GM19397 (cell line): ENCODE results near the gene CCR7.

Source experiments
- ATAC-seq: cut with Tn5 transposase; IDR thresholded peaks from one replicate; pipeline ENCODE4 v1.9.1; 2021; ENCODE audit warnings: mild to moderate bottlenecking, moderate library complexity; ENCODE audit not compliant: unreplicated experiment

The CCR7 gene

GRCh38 chr17:40520991-40521453, 44.2 kb downstream of the CCR7 start:
- ATAC-seq, result no peak

GRCh38 chr17:40519089-40519775, 46.0 kb downstream of the CCR7 start:
- ATAC-seq, result no peak

DNA sequence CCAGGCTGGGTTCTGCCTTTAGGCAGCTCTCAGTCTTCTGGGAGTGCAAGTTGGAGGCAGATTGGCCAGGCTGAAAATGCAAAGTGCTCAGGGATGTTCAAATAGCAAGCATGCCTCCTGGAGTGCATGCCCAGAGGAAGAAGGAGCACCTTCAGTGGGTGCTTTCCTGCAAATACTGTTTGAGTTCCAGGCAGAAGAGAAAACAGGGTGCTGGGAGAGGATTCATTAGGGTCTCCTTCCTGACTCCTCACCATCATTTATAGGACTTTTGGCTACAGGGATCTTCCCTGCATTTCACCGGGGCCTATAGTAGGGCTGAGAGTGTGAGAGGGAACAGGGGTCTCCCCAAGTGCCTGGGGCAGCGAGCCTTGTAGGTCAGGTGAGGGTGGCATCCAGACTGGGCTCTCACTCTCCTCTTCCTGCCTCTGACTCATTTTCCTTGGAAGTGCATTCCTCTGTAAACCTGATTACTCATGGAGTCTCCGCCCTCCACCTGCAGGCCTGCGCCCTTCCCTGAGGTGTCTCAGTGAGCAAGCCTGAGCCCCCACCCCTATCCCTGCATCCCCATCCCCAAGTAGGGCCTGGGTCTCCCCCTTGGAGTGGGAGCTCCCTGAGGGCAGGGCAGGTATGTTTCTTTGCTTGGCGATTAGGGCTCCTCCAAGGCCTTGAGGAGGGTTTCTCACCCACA, 46.7 kb downstream of the CCR7 start:
- ATAC-seq, result no peak

DNA sequence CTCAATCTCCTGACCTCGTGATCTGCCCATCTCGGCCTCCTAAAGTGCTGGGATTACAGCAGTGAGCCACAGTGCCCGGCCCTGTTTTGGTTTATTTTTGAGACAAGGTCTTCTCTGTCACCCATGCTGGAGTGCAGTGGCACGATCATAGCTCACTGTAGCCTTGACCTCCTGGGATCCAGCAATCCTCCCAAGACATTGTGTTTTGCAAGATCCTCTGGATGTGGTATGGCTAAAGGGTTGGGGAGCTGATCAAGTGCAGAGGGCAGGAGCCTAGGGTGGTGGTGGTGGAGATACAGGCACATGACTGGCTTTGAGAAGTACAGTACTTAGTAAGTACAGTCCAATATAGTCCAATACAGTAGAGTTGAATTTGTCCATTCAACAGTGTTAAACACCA, 47.3 kb downstream of the CCR7 start:
- ATAC-seq, result no peak

DNA sequence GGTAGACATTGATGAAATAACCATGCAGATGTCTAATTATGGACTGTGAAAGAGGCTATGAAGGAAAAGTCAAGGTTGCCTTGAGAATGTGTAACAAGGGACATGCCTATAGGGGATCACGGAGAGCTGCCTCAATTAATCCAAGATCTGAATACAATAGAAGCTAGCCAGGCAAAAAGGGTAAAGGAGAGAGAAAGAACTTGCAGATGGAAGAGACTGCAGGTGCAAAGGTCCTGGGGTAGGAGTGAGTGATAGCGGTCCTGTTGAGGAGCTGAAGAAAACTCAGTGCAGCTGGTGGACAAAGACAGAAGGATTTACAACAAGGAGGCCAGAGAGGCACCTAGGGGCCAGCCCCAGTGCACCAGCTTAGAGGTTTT, 48.0 kb downstream of the CCR7 start:
- no peak for ATAC-seq

DNA sequence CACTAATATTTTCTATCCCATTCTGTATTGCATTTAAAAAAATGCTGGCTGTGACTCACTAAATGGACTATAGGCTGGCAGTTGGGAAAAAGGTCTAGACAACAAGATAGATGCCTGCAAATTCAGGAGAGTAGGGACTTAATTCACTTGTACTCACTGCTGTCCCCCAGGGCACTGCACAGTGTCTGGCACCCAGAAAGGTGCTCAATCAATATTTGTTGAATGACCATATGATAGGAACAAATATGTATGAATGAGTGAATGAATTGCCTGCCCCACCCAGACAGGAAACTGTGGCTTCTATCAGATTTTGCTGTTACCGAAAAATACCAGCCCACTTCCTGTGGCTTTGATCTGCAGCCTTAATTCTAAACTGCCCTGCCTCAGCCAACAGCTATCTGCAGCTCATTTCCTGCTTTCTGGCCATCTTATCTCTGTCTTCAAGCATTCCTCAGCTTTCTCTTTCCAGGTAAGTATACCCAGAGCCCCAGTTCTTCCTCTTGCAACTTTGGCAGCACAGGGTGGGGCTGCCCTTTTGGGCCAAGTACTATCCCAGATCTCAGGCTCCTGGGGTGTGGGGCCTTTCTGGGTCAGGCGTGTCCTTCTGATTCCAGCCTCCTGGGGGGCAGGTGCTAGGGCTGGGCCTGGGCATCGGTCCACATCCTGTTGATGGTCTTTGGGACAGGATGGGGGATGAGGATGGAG, 48.5 kb downstream of the CCR7 start:
- ATAC-seq, result no peak

DNA sequence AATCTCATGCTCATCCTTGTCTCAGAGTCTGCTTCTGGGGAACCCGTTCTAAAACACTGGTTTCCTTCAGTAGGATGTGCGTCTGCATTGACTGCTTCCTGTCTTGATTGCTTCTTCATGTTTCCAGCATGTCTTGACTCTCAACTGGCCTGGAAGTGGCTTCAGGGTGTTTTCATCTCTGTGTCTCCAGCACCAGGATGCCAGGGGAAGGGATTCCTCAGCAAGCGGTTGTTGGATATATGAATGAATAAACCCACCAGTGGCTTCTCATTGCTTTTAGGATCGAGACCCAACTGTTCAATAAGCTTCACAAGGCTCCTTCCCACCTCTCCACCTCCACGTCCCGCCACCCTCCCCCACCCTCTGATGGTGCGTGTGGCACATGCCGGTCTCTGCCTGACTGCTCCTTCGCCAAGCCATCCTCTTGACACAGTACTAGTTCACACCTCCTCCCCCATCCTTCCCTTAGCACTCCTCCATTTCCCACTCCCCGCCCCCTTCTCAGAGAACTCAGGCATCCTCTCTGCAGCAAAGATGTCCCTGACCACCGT, 49.7 kb downstream of the CCR7 start:
- ATAC-seq, result no peak

DNA sequence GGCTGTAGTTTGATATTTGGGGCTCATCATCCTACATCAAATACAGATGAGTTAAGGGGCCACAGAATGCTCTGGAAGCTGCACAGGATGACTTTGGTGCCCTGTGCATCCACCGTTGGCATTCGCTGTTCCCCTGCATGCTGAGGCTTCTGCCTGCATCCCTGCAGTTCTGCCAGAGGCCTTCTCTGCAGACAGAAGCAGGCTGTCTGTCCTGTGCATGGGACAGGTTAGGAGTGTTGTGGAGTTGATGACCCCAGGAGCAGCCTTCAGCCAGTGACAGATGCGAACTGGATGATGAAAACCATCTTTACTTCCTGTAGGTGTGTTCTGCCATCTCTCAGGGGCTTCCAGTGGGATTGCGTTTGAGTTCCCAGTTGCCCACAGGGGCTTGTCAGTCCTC, 50.3 kb downstream of the CCR7 start:
- ATAC-seq, result no peak

DNA sequence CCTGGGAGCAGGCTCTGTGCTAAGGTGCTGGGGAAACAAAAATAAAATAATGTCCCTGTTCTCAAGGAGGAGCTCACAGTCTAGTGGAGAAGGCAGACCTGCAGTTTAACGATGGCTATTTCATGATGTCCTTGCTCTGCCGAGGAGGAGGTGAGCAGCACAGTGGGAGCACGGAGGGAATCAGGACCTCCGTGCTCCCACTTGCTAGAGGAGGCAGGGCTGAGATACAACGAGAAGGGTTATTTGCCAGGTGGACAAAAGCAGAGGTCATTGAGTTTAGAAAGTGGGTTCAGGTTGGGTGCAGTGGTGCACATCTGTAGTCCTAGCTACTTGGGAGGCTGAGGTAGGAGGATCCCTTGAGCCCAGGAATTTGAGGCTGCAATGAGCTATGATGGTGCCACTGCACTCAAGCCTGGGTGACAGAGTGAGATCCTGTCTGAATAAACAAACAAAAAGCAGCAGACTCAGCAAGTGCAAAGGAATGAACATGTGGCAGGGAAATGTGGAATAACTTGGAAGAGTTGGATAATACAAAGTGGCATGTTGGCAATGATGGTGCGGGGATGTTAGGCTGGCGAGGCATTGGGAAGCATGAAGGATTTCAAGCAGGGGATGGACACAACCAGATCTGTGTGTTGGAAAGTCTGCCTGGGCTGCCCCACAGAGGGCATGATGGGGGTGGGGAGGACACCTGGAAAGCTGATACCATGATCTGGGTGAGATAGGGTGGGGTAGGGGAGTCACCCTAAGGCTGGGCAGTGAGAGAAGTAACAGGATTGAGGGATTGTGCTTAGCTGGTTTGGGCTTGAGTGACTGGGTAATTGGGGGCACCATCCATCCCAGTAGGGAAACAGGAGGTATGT, 51.0 kb downstream of the CCR7 start:
- ATAC-seq, result no peak

- ATAC-seq, result no peak
Observed at GRCh38 chr17:40511667-40512220, 53.5 kb downstream of the CCR7 start.

DNA sequence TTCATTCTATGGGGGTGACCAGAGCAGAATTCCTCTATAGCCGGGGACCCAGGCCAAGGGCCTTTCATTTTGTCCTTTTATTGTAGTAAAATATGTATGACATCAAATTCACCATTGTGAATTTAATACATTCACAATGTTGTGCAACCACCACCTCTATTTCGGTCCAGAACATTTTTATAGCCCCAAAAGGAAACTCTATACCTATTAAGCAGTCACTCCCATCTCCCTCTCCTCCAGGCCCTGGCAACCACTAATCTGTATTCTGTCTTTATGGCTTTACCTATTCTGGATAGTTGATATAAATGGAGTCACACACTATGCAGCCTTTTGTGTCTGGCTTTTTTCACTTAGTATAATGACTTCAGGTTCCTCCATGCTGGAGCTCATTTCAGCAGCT, 54.1 kb downstream of the CCR7 start:
- ATAC-seq, result no peak

- no peak for ATAC-seq
Observed at GRCh38 chr17:40510328-40510648, 55.0 kb downstream of the CCR7 start.

DNA sequence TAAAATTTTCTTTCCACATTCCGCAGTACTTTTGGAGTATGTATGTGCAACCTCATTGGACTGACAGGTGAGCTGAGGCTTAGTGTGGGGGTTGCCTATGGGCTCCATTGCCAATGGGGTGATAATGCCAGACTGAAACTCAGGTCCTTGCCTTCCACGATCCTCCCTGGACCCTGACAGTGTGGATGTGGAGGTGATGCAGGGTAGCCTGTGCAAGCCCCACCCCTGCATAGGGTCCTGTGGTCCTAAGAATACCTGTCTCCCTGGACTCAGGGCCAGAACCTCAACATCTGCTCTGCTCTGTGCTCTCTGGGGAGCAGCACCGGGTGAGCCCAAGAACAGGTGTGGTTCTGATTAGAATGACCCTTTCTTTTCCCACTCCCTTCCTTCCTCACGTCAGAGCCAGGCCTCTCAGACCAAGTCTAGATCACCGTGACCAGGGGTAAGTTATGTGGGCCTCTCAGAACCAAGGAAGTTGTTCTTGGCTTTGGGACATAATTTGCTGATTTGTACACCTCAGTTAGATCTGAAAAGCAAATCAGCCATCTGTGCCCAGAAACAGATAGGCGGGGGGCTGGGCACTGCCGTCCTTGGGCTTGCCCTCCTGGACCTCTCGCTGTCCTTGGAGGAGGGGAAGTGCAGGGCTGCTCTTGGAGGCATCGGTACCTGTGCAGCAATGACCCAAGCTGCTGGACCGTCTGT, 55.5 kb downstream of the CCR7 start:
- ATAC-seq, result no peak

DNA sequence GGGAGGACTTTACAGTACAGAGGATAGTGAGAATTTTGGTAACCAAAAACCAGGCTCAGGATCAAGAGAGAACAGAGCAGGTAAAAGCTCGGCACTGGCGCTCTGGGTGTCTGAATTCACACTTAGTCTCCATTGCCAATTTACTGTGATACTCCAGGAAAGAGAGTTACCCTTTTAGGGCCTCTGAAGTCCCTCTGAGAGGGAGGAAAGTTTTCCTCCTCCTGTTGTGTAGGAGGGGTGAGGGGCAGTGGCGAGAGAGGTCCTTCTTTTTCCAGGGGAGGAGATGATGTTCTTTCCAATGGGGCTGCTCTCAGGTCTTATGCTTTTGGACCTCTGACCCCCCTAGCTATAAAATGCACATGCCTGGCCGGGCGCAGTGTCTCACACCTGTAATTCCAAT, 58.5 kb downstream of the CCR7 start:
- no peak for ATAC-seq
